HUDEP-2 (cell line): ENCODE results near the gene PSMD7.

Experiments used
- DNase-seq, 76 experiments: peaks; one replicate each; lab custom pipeline; 2025; ENCODE audit not compliant: unreplicated experiment in 76 of 76; lab: John Stamatoyannopoulos, UW

The PSMD7 gene

GRCh38 chr16:74296432-74297144 lies at the start of gene PSMD7:
Gene PSMD7 (plus strand): TSS chr16:74296814. CDS start chr16:74296915, 101 bp downstream.
- DNase-seq: peak in 75 of 76 experiments; percentile 26 to 92 (median 81)

- no peak for DNase-seq
These were observed 47.4 kb upstream of the PSMD7 start for GRCh38 chr16:74249254-74249653.

- no peak for DNase-seq
These were observed 46.8 kb upstream of the PSMD7 start for GRCh38 chr16:74249846-74250245.

DNA sequence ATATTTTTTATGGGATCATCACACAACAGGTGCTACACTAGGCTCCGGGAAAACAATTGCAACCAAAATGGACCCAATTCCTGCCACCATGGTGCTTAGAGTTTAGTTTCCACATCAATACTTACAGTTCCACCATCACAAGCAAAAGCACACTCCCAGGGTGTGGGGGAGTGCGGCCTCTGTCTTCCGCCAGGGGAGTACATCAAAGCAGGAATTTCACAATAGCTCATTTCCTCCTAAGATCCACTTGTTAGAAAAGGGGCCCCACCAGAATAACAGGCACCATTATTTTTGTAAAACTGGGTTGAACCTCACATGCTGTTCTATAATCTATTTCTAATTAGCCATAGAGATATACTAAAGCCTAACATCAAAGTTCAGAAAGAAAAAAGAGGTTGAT lies 44.3 kb upstream of the PSMD7 start:
- DNase-seq: no peak

GRCh38 chr16:74253161-74253938 lies 43.3 kb upstream of the PSMD7 start:
- DNase-seq: no peak

DNA sequence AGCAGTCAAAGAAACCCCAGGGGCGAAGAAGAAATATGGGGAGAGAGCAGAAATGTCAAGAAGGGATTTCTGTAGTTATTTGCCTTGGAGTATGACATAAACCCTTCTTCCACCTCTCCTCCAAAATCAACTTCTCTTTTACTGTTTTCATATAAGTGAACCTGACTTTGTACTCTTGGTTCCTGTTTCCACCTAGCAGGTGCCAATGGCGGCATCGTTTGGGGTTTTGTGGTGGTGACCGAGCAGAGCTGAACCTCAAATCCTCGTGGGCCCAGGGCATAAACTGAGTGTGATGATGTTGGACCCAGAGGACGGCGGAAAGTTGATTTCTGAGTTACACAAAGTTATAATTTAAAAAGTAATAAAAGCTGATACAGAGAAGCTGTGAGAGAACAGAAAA lies 39.6 kb upstream of the PSMD7 start:
- DNase-seq: no peak

- no peak for DNase-seq
These were observed 35.5 kb upstream of the PSMD7 start for GRCh38 chr16:74261068-74261467.

DNA sequence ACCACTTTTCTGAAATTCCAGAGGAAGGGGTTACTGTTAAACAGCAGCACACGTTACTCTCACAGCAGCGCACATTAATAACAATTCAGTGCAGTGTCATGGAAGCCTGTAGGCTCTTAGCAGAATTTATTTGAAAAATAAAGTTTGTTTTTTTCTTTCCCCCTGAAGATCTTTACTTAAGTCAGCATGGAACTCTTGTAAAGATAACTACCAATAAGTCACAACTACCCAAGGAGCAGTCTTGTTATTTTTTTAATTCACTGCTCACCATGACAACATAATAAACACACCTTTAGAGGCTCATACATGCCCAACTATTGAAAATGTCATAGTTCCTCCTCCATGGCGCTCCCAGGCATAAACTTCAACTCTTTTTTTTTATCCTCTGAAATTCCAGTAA lies 31.8 kb upstream of the PSMD7 start:
- DNase-seq: no peak

GRCh38 chr16:74268372-74268782 lies 28.2 kb upstream of the PSMD7 start:
- no peak for DNase-seq

GRCh38 chr16:74271872-74272271 lies 24.7 kb upstream of the PSMD7 start:
- no peak for DNase-seq

DNA sequence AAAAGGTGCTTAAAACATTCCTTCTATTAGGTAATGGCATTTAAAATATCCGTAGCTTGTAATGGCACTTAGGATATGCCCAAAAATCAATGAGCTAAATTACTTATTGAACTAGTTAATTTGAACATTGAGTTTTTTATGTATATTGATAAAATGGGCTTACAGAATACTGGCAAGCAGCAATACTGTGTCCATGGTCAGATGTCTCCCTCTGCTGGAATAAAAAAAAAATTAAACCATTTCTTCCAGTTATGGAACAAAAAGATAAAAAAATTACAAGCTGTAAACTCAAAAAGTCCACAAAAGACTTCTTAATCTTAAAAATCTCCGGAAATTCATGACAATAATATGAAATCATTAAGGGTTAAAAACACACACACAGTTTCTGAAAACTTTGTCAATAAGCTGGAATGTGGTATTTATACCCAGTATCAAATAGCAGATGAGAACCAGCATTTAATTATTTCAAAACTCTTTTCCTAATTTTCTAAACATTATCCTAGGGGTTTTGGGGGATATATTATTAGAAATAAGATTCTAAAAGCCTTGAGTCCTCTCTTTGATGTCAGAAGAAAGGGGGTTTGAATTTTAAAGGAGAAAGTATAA lies 21.5 kb upstream of the PSMD7 start:
- peak in 12 of 76 experiments; percentile 1 to 37 (median 13) for DNase-seq

DNA sequence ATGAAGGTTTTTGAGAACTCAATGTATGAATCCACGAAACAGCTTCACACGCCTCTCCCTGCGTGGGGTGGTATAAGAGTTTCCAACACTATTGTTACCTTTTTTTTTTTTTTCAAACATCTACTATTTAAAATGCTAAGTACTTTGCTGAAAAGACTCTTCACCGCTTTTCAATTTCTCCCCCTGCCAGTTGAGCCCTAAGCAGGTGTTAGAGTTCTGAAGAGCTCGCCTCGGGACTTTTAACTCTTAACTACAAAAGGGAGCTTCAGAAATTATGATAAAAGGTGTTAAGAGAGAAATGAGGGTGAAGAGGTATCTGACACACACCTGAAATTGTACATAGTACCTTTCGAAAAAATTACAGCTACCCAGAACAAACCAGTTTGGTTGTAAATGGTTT lies 20.9 kb upstream of the PSMD7 start:
- DNase-seq: no peak

DNA sequence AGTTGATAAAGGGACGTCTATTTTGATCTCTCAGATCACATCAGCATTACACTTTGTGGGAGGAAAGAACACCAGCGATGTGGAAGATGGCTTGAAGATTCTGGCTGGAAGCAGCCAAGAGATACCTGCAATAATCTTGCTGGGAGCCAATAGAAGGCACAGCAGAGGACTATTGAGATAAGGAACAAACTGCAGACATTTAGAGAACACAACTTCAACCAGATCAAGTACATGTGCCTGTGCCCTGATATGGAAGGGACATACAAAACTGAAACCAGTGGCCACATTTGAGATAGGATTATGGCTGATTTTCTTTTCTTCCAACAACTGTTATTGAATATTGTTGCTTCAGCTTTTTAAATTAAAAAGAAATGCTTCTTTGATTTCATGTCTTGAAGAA lies 18.6 kb upstream of the PSMD7 start:
- peak in 46 of 76 experiments; percentile 3 to 73 (median 29) for DNase-seq

DNA sequence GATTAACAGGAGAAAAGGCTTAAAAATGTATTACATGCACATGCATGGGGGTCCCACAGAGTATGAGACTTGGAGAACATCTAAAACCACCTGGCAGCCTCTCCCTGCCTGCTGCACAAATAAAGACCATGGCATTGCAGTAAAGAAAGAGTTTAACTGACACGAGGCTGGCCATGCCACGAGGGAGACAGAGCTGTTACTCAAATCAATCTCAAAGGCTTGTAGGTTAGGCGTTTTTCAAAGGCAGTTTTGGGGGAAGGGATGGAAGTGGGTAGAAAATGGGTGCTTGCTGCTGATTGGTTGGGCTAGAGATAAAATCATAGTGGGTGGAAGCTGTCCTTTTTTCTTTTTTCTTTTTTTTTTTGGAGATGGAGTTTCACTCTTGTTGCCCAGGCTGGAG lies 17.3 kb upstream of the PSMD7 start:
- peak in 28 of 76 experiments; percentile 0 to 74 (median 30) for DNase-seq

DNA sequence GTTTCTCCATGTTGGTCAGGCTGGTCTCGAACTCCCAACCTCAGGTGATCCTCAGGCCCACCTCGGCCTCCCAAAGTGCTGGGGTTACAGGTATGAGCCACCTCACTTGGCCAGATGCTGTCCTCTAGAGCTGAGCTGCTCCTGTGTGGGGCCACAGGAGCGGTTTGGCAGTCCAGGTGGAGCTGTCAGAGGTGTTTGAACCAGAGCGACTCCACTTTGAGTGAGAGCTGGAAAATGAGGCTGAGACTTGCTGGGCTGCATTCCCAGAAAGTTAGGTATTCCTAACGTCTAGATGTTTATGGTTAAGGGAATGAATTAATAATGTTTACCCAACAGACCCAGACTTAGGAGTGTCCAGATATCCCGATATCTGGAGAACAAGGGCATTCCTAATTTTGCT lies 16.8 kb upstream of the PSMD7 start:
- DNase-seq: no peak

- peak in 47 of 76 experiments; percentile 6 to 71 (median 30) for DNase-seq
These were observed 16.2 kb upstream of the PSMD7 start for GRCh38 chr16:74280448-74280847.

DNA sequence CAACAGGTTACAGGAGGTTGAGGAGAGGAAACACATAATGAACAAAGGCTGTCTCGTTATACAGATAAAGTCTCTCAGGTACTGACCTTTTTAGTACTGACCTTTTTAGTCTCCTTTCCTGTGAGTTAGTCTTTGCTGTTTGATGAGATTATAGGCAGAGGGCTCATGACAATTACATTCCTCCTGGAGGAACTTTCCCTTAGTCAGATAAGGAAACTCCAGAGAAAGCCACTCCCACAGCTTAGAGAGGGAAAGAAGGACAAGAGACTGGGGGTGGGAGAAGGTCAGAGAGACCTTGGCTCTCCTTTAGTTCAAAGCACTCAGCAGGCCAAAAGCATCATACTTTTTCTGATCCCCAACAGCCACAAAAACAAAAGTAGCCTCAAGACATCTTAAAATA lies 15.3 kb upstream of the PSMD7 start:
- DNase-seq: no peak

- DNase-seq: no peak
These were observed 12.9 kb upstream of the PSMD7 start for GRCh38 chr16:74283716-74284115.

- no peak for DNase-seq
These were observed 8.5 kb upstream of the PSMD7 start for GRCh38 chr16:74288065-74288464.

DNA sequence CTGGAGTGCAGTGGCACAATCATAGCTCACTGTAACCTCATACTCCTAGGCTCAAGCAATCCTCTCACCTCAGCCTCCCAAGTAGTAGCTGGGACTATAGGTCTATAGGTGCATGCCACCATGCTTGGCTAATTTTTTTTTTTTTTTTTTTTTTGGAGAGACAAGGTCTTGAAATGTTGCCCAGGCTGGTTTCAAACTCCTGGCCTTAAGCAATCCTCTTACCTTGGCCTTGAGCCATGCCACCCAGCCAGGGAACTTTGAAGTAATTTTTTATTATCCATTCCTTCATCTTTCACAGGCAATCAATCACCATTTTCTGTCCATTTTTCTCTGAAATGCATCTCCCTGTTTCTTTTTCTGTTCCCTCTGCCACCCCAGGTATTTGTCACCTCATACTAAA lies 6.3 kb upstream of the PSMD7 start:
- DNase-seq: no peak

DNA sequence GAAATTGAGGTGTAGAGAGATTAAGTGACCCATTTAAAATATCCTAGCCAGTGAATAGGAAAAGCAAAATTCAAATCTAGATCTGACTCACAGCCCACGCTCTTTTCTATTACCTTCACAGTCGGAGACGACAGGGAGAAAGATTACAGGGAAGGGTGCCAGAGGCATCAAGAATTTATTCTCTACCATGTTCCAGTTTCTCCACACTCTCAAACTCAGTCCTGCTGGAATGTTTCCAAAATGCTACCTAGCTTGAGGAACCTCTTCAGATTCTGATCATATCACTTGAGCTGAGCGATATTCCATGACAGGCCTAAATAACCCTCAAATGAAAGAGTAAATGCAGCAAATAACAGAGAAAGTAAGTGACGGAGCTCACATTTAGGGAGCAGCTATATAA lies 5.4 kb upstream of the PSMD7 start:
- no peak for DNase-seq
